Esophagus muscularis mucosa (tissue), 4 donors: Measurements from ENCODE around the gene CD19. TPM values are rescaled to one million over a fixed set of nuclear protein-coding genes. Genes with fewer than 3 reads are reported as not detected.

Experiments
- DNase-seq: peaks from one replicate; pipeline ENCODE4 v3.0.0-alpha.2; 2017; ENCODE audit errors: extremely low spot score
- H3K27ac ChIP-seq, 4 donors: fragments of 200-600 bp; sonication (generic); replicated peaks in 1 of 4; 1 replicate in 3 of 4; 2 replicates in 1 of 4; pipeline ENCODE4 v1.5.1; 2016 to 2019; ENCODE audit warnings: mild to moderate bottlenecking in 1 of 4
- H3K27me3 ChIP-seq, 4 donors: fragments of 200-600 bp; sonication (generic); one replicate each; pipeline versions ENCODE4 v1.5.1 to v1.6.0; 2016 to 2019
- H3K36me3 ChIP-seq, 4 donors: fragments of 200-600 bp; sonication (generic); one replicate each; pipeline ENCODE4 v1.5.1; 2016 to 2019
- H3K4me1 ChIP-seq, 4 donors: fragments of 200-600 bp; sonication (generic); one replicate each; pipeline ENCODE4 v1.5.1; 2016 to 2019
- H3K4me3 ChIP-seq, 4 donors: fragments of 200-600 bp; sonication (generic); 1 replicate in 2 of 4; 2 replicates in 2 of 4; pipeline ENCODE4 v1.5.1; 2016 to 2019; ENCODE audit warnings: mild to moderate bottlenecking in 4 of 4, moderate library complexity in 1 of 4
- H3K9me3 ChIP-seq, 4 donors: fragments of 200-600 bp; sonication (generic); 1 replicate in 3 of 4; 2 replicates in 1 of 4; pipeline ENCODE4 v1.5.1; 2016 to 2019
- CTCF ChIP-seq, 3 experiments: fragments of 200-600 bp in 2 of 3; fragments of 450-650 bp in 1 of 3; sonication (generic) in 2 of 3; IDR thresholded peaks; one replicate each; pipeline ENCODE4 v1.5.1; 2017 to 2019; ENCODE audit warnings: antibody characterized with exemption in 3 of 3, mild to moderate bottlenecking in 2 of 3, moderate library complexity in 1 of 3
- EP300 ChIP-seq: sonication (generic); formaldehyde crosslinking; IDR thresholded peaks from one replicate; pipeline ENCODE4 v1.6.1; 2017; ENCODE audit warnings: antibody characterized with exemption
- POLR2A ChIP-seq: fragments of 450-650 bp; IDR thresholded peaks from one replicate; pipeline ENCODE4 v1.6.1; 2017; ENCODE audit warnings: antibody characterized with exemption, moderate library complexity, mild to moderate bottlenecking, low read depth
- POLR2AphosphoS5 ChIP-seq, 2 donors: sonication (generic); formaldehyde crosslinking; IDR thresholded peaks; one replicate each; pipeline ENCODE4 v1.6.1; 2017; ENCODE audit warnings: antibody characterized with exemption in 2 of 2
- WGBS: methylation state at CpG from one replicate; pipeline ENCODE4 v1.1.5; 2018; 5-methylcytosine and 5-hydroxymethylcytosine counted together
- intact Hi-C: fragments of 100-400 bp; cut with DNase I; formaldehyde crosslinking; loops from one replicate; pipeline ENCODE4 v1.15.1; 2023
- total RNA-seq, 4 donors: library from RNA; depleted of rRNA; stranded (reverse); fragments of >200 nt; gene quantifications; one replicate each; pipeline versions ENCODE4 v1.1.0 to v1.2.1, GENCODE V29; 2016

The CD19 gene
- total RNA-seq, 4 donors from 2014 or later = 0.66 TPM; not detected in 3

DNA sequence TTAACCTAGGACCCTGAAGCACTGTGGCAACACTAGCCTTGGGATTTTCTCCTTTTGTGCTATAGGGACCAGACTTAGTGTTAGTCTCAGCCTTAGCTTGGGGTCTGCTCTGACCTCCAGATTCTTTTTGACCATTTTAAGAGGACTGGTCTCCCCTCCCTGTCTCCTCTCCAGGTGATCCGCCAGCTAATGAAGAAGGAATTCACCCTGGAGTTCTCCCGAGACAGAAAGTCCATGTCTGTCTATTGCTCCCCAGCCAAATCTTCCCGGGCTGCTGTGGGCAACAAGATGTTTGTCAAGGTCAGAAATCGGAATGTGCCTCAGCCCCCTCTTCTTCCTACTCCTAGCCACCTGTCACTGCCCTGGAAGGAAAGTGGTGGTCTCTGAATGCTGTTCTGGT lies 33.9 kb upstream of the CD19 start:
- no peak overlapping the region for H3K4me3 ChIP-seq
- H3K27ac ChIP-seq = no peak overlapping the region
- TF ChIP-seq EP300 (no peak), POLR2A (no peak), CTCF (IDR thresholded peaks at IDR 0.05) (no peak), POLR2AphosphoS5 (IDR thresholded peaks at IDR 0.05) (no peak)
- 83% methylated on average over 4 of the region's 4 CpGs for WGBS
- H3K9me3 ChIP-seq = no peaks in the 10 kb centered on the region
- intact Hi-C loops = no loop called here
- DNase-seq = no peak
- H3K36me3 ChIP-seq = no peaks in the 10 kb centered on the region
- H3K4me1 ChIP-seq = no peaks in the 10 kb centered on the region
- H3K27me3 ChIP-seq = no peaks in the 10 kb centered on the region

DNA sequence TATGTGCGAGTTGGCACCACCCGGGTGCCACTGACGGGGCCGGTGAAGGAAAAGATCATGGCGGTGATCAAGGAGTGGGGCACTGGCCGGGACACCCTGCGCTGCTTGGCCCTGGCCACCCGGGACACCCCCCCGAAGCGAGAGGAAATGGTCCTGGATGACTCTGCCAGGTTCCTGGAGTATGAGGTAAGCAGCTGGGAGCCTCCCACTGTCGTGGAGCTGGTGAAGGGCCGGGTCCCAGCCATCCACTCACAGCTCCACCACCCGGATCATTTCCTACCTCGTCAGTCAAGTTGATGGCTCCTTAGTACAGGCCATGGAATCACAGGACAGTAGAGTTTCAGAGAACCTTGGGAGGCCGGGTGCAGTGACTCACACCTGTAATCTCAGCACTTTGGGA lies 33.5 kb upstream of the CD19 start:
- H3K4me3 ChIP-seq = no peak overlapping the region
- no peaks in the 10 kb centered on the region for H3K4me1 ChIP-seq
- no peaks in the 10 kb centered on the region for H3K27me3 ChIP-seq
- DNase-seq = no peak
- TF ChIP-seq POLR2AphosphoS5 (IDR thresholded peaks at IDR 0.05) (no peak), POLR2A (no peak)
- no peaks in the 10 kb centered on the region for H3K36me3 ChIP-seq
- H3K27ac ChIP-seq = no peak overlapping the region
- intact Hi-C loops = no loop called here
- 84% methylated on average over 7 of the region's 15 CpGs for WGBS
- no peaks in the 10 kb centered on the region for H3K9me3 ChIP-seq

- H3K9me3 ChIP-seq = no peaks in the 10 kb centered on the region
- DNase-seq = no peak
- no peak for TF ChIP-seq POLR2AphosphoS5 (IDR thresholded peaks at IDR 0.05)
- TF ChIP-seq EP300 = no peak
- TF ChIP-seq POLR2A = no peak
- TF ChIP-seq CTCF (IDR thresholded peaks at IDR 0.05) = no peak
- no peaks in the 10 kb centered on the region for H3K4me1 ChIP-seq
- no peaks in the 10 kb centered on the region for H3K27me3 ChIP-seq
- intact Hi-C loops = no loop called here
- H3K36me3 ChIP-seq = peaks cover 0 to under 1% (median 0%) of the 10 kb centered on the region in 4 donors
- H3K4me3 ChIP-seq = no peak overlapping the region
- H3K27ac ChIP-seq = no peak overlapping the region
- 86% methylated on average over 4 of the region's 4 CpGs for WGBS
These were observed 32.8 kb upstream of the CD19 start for GRCh38 chr16:28898942-28899341.

DNA sequence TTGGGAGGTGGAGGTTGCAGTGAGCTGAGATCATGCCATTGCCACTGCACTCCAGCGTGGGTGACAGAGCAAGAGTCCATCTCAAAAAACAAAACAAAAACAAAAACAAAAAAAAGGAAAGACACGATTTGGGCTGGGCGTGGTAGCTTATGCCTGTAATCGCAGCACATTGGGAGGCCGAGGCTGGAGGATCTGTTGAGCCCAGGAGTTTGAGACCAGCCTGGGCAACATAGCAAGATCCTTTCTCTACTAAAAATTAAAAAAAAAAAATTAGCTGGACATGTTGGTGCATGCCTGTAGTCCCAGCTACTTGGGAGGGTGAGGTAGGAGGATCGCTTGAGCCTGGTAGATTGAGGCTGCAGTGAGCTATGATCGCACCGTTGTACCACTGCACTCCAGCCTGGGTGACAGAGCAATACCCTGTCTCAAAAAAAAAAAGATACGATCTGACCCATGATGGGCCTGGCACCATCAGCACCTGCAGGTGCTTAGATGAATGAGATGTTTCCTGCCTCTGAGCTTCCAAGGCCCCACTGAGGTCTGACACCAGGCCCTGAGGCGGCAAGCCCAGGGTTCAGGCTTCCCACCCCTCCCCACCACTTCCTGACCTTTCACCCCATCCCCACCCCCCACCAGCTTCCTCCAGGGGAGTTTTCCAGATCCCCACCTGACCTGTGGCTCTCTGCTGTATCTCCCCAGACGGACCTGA lies 31.7 kb upstream of the CD19 start:
- Histone ChIP-seq H3K36me3 (peaks cover 2 to 11% (median 9%) of the 10 kb centered on the region in 4 donors), H3K27ac (no peak overlapping the region), H3K4me1 (no peaks in the 10 kb centered on the region), H3K9me3 (no peaks in the 10 kb centered on the region), H3K4me3 (no peak overlapping the region), H3K27me3 (no peaks in the 10 kb centered on the region)
- DNase-seq = no peak
- no peak for TF ChIP-seq EP300
- WGBS = 92% methylated on average over 9 of the region's 11 CpGs
- intact Hi-C loops = no loop called here

DNA sequence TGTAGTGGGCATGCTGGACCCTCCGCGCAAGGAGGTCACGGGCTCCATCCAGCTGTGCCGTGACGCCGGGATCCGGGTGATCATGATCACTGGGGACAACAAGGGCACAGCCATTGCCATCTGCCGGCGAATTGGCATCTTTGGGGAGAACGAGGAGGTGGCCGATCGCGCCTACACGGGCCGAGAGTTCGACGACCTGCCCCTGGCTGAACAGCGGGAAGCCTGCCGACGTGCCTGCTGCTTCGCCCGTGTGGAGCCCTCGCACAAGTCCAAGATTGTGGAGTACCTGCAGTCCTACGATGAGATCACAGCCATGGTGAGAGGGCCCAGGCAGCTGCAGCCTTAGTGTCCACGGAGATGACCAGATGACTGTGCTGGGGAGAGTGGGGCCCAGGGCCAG lies 31.2 kb upstream of the CD19 start:
- DNase-seq = no peak
- no peak for TF ChIP-seq CTCF (IDR thresholded peaks at IDR 0.05)
- no peak for TF ChIP-seq EP300
- TF ChIP-seq POLR2A = no peak
- no peak for TF ChIP-seq POLR2AphosphoS5 (IDR thresholded peaks at IDR 0.05)
- Histone ChIP-seq H3K27me3 (no peaks in the 10 kb centered on the region), H3K27ac (no peak overlapping the region), H3K4me1 (no peaks in the 10 kb centered on the region), H3K4me3 (no peak overlapping the region), H3K9me3 (no peaks in the 10 kb centered on the region), H3K36me3 (peaks cover 8 to 17% (median 14%) of the 10 kb centered on the region in 4 donors)
- WGBS = 92% methylated on average over 24 of the region's 25 CpGs
- intact Hi-C loops = no loop called here

GRCh38 chr16:28901862-28902261 lies 29.9 kb upstream of the CD19 start:
- Histone ChIP-seq H3K4me3 (no peak overlapping the region), H3K4me1 (no peaks in the 10 kb centered on the region), H3K36me3 (peaks cover 8 to 30% (median 27%) of the 10 kb centered on the region in 4 donors), H3K9me3 (no peaks in the 10 kb centered on the region), H3K27ac (no peak overlapping the region), H3K27me3 (no peaks in the 10 kb centered on the region)
- TF ChIP-seq POLR2A (no peak), POLR2AphosphoS5 (IDR thresholded peaks at IDR 0.05) (no peak), EP300 (no peak), CTCF (IDR thresholded peaks at IDR 0.05) (no peak)
- DNase-seq = no peak
- intact Hi-C loops = no loop called here
- 84% methylated on average over 15 of the region's 15 CpGs for WGBS
